ENCODE measurements around the gene MRAS. TPM values are rescaled to one million over a fixed set of nuclear protein-coding genes. Genes with fewer than 3 reads are reported as not detected.
"Not testable (repeated sequence)": the region's sequence is repeated elsewhere in the genome, so short reads cannot be mapped to it uniquely, and the experiment has no call there.

Gene MRAS
- total RNA-seq, 1 donor from 2014 or later = 40.1 TPM

- Mint-ChIP-seq H3K9me3 (peaks cover 5% of the 10 kb centered on the region), H3K27ac (no peak overlapping the region), H3K4me1 (peaks cover 3% of the 10 kb centered on the region), H3K4me3 (no peak overlapping the region), H3K27me3 (ENCODE audit: low read depth) (peaks cover 1% of the 10 kb centered on the region), H3K36me3 (no peaks in the 10 kb centered on the region)
- TF ChIP-seq CTCF (IDR thresholded peaks at IDR 0.05; ENCODE audit: unreplicated experiment) = peak; percentile 15
- no peak for DNase-seq (ENCODE audit: low spot score in 2 of 2, unreplicated experiment in 2 of 2)
Measured at GRCh38 chr3:138426211-138426610, 77.8 kb downstream of the MRAS start.

- H3K27me3 Mint-ChIP-seq (ENCODE audit: low read depth); H3K4me1 Mint-ChIP-seq; DNase-seq (ENCODE audit: low spot score in 2 of 2, unreplicated experiment in 2 of 2); H3K36me3 Mint-ChIP-seq; H3K27ac Mint-ChIP-seq; H3K4me3 Mint-ChIP-seq; H3K9me3 Mint-ChIP-seq: not testable (repeated sequence)
Measured at GRCh38 chr3:138426754-138427153, 78.4 kb downstream of the MRAS start.

- no peaks in the 10 kb centered on the region for H3K4me1 Mint-ChIP-seq
- no peak overlapping the region for H3K27ac Mint-ChIP-seq
- H3K36me3 Mint-ChIP-seq = no peaks in the 10 kb centered on the region
- H3K9me3 Mint-ChIP-seq = no peaks in the 10 kb centered on the region
- no peak for TF ChIP-seq CTCF (IDR thresholded peaks at IDR 0.05; ENCODE audit: unreplicated experiment)
- H3K4me3 Mint-ChIP-seq = no peak overlapping the region
- DNase-seq (ENCODE audit: low spot score in 2 of 2, unreplicated experiment in 2 of 2) = no peak
- H3K27me3 Mint-ChIP-seq (ENCODE audit: low read depth) = peaks cover 31% of the 10 kb centered on the region
Measured at GRCh38 chr3:138429665-138430064, 81.3 kb downstream of the MRAS start.

- Mint-ChIP-seq H3K9me3 (no peaks in the 10 kb centered on the region), H3K4me3 (no peak overlapping the region), H3K27ac (no peak overlapping the region), H3K4me1 (no peaks in the 10 kb centered on the region), H3K36me3 (no peaks in the 10 kb centered on the region), H3K27me3 (ENCODE audit: low read depth) (peaks cover 59% of the 10 kb centered on the region)
- no peak for TF ChIP-seq CTCF (IDR thresholded peaks at IDR 0.05; ENCODE audit: unreplicated experiment)
- DNase-seq (ENCODE audit: low spot score in 2 of 2, unreplicated experiment in 2 of 2) = no peak
Measured at GRCh38 chr3:138432576-138433240, 84.3 kb downstream of the MRAS start.

GRCh38 chr3:138433892-138434275 is 85.5 kb downstream of the MRAS start:
- no peak for DNase-seq (ENCODE audit: low spot score in 2 of 2, unreplicated experiment in 2 of 2)
- peaks cover 69% of the 10 kb centered on the region for H3K27me3 Mint-ChIP-seq (ENCODE audit: low read depth)

More at GRCh38 chr3:138433892-138434275, 85.5 kb downstream of the MRAS start:
- Mint-ChIP-seq H3K4me3 (peak overlapping the region; percentile 73), H3K4me1 (no peaks in the 10 kb centered on the region), H3K27ac (no peak overlapping the region), H3K9me3 (no peaks in the 10 kb centered on the region), H3K36me3 (no peaks in the 10 kb centered on the region)
- no peak for TF ChIP-seq CTCF (IDR thresholded peaks at IDR 0.05; ENCODE audit: unreplicated experiment)

Data from mesothelial cell of epicardium (in vitro differentiated cells).